Ramos (cell line): ENCODE results near the gene SF1.

Experiments
- in situ Hi-C: fragments of 300-500 bp; cut with MboI; formaldehyde crosslinking; loops from one replicate; pipeline ENCODE4 v1.14.3; 2022; ENCODE audit warnings: low sequenced_read_pairs; ENCODE audit not compliant: unreplicated experiment

Gene SF1

GRCh38 chr11:64801561-64802369 is 23.4 kb upstream of the SF1 start:
- in situ Hi-C loops = no loop called here

DNA sequence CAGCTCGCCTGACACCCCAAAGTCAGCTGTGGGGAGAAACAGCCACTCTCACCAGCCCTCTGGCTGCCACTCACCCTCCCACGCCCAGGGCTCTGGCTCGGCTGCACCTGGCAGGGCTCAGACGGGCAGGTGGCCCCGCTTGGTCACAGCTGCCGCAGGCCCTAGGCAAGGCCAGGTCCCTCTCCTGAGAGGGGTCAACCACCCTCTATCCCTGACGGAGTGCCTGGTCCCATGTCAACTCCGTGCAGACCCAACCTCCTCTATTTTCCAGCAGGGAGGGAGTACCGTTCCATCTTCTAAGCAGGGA is 22.8 kb upstream of the SF1 start:
- in situ Hi-C loops = no loop called here

- in situ Hi-C loops = no loop called here
Observed at GRCh38 chr11:64800303-64801157, 22.2 kb upstream of the SF1 start.

DNA sequence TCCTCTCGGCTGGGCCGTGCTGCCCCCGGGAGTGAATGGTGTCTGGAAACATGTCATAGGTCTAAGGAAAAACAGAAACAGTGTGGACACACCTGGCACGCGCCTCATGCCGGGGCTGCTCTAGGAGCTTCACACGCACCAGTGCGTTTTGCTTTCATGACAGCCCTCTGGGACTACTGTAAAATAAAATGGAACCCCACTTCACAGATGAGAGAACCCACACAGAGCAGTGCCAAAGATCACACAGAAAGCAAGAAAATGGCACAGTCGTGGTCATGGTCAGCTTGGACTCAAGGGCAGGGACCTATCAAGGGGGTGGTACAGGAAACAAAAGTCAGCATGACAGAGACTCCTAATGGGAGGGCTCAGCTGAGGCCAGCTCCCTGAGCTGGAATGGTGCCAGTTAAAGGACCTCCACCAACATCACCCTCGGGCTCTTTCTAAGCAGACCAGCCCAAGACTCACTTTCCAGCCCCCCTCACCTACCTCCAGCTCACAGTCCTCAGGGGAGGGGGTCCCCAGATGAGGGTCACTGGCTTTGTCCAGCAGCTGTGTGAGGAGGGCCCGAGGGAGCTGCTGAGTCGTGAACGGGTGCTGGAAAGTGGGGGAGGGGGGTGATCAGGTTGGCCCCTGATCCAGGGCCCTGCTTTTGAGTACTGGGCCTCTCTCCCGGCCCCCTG is 21.4 kb upstream of the SF1 start:
- in situ Hi-C loops = no loop called here

- in situ Hi-C loops = no loop called here
Observed at GRCh38 chr11:64799256-64799622, 20.9 kb upstream of the SF1 start.

DNA sequence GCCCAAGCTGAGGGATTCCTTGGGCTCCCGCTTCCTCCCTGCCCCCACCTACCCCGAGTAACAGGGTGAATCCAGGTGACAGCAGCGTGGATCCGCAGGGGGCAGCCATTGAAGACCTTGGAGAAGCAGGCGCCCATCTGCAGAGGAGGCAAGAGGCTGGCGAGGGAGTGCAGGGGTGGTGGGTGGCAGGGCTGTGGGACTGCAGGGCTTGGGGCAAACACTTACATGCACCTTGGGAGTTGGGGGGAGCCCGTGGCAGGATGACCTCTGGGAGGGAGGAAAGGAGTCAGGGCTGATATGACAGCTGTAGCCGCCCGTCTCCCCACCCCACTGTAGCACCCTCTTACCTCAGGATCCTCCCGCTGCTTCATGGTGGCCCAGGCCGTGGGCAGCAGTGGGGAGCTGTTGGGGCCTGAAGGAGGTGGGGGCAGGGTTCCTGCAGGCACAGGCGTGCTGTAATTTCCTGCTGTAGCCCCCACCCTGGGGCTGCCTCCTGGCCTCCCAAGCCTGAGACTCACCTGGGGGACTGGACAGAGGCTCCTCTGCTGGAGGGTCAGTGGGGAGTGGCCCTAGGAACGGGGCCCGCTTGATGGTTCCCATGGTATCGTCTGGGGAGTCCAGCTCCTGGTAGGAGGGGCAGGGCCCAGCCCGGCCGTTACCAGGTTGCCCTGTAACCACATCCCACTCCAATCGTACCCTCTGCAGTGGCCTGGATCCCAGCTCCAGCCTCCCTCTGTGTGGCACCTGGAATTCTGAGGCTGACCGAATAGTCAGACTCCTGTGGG is 18.6 kb upstream of the SF1 start:
- in situ Hi-C loops = no loop called here

DNA sequence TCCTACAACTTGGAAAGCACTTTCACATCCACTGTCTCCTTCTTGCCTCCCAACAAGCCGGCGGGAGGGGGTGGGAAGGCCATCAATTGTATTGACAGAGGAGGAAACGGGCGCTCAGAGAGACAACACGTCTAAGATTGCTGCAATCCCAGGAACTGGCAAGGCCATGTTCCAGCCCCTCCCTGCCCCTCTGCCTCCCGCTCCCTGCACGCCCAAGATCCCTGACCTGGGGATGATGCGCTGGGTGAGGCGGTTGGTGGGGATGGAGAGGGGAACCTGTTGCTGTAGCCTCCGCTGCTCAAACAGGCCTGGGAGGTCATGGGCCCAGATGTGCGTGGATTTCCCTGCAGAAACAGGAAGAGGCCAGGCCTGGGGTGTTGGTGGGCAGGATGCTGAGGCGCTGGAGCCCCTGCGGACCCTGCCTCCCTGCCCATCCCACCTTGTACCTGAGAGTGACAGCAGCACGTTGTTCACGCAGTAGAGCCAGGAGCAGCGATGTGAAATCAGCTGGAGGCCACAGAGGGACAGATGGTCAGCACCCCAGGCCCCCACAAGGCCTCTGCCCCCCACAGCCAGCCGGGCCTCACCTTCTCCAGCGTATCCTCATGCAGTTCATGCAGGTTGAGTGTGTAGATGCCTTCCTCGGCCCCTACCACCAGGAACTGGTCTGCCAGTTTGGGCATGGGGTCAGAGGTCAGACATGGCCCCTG is 17.9 kb upstream of the SF1 start:
- in situ Hi-C loops = no loop called here

DNA sequence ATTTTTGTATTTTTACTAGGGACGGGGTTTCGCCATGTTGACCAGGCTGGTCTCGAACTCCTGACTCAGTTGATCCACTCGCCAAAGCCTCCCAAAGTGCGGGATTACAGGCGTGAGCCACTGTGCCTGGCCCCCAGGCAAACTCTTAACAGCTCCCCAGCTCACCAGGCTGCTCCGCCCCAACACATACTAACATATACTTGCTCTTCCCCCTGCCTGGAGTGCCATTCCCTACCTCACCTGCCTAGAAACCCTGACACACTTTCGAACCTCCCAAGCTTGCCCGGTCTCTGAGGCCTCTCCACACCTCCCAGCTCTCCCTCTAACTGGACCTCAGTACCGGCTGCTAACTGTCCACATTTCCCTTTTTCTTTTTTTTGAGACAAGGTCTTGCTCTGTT is 16.2 kb upstream of the SF1 start:
- in situ Hi-C loops = no loop called here

- in situ Hi-C loops = no loop called here
Observed at GRCh38 chr11:64793271-64794160, 15.2 kb upstream of the SF1 start.

DNA sequence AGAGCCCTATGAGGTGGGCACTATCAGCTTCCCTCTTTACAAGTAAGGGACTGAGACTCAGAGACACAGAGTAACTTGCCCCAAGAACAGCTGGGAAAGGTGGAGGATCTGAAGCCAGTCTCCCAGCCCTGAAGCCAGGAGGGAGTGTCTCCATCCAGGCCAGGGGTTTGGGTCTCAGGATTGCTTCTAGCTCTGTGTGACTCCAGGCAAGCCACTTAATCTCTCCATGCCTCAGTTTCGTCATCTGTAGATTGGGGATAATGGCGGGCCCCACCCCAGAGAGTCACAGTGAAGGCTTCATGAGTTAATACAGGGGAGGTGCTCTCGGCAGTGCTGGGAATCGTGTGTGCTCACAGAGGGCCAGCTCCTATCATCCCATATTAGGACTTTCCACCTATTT is 14.1 kb upstream of the SF1 start:
- in situ Hi-C loops = no loop called here

- in situ Hi-C loops = no loop called here
Observed at GRCh38 chr11:64791781-64792291, 13.5 kb upstream of the SF1 start.

DNA sequence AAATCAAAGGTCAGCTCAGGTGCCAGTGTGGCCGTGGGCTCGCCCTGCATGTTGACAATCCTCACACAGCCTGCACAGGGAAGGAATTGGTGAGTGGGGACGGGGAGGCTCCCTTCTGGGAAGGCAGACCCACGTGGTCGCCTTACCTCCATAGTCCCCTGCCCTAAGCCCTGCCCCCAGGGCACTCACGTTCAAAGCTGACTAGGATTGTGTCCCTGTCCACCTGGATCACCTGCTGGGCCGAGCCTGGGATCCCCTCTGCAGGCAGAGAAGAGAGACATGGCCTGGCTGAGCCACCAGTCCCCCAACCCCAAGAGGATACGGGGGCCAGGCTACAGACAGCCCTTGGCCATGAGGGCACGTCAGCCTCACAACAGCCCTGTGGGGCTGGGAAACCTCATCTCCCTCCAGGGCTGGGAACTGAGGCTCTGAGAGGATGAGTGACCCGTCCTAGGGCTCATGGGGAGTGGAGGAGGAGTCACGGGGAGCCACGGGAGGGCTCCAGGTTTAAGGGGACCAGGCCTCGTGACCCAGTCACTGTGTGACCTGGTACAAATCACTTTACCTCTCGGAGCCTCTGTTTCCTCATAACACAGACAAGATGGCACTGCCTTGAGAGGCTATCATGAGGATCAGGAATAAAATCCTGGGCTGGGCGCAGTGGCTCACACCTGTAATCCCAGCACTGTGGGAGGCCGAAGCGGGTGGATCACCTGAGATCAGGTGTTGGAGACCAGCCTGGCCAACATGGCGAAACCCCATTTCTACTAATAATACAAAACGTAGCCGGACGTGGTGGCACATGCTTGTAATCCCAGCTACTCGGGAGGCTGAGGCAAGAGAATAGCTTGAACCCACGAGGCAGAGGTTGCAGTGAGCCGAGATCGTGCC is 12.1 kb upstream of the SF1 start:
- in situ Hi-C loops = no loop called here

- in situ Hi-C loops = no loop called here
Observed at GRCh38 chr11:64789331-64790204, 11.2 kb upstream of the SF1 start.

DNA sequence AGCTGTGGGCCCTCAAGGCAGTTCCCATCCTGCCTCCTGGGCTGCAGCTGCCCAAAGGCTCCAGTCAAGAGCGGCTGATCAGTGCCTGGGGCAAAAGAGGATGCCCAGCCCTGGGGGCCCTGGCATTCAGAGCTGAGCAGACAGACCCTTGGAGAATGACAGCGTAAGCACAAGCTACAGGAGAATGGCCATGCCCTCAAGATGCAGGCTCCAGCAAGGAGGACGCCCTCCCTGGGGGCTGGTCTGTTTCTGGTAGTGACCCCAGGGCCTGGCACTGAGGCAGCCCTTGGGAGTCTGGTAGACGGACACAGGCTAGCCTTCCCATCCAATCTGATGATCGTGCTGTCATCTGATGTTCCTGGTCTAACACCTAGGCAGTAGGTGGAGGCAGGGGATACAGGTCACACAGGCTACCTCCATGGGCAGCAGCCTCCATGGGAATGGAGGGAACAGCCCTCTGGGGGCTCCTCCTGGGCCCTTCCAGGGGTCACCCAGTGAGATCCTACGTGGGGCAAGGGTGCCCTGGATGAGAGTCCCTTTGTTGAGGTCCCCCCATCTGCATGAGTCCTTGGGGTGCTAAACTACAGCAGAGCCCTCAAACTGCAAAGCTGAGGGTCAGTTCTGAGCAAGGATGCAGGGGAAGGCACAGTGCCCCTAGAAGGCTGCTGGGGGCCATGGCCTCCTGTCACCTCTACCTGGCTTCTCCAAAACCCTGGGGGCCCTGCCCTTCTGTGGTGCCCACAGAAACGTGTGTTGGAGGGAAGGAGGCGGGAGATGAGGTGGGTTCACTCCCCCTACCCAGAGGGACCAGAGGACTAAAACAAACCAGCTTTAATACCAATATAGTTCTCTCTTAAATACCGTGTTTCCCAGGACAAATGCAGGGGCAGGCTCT is 10.2 kb upstream of the SF1 start:
- in situ Hi-C loops = no loop called here

DNA sequence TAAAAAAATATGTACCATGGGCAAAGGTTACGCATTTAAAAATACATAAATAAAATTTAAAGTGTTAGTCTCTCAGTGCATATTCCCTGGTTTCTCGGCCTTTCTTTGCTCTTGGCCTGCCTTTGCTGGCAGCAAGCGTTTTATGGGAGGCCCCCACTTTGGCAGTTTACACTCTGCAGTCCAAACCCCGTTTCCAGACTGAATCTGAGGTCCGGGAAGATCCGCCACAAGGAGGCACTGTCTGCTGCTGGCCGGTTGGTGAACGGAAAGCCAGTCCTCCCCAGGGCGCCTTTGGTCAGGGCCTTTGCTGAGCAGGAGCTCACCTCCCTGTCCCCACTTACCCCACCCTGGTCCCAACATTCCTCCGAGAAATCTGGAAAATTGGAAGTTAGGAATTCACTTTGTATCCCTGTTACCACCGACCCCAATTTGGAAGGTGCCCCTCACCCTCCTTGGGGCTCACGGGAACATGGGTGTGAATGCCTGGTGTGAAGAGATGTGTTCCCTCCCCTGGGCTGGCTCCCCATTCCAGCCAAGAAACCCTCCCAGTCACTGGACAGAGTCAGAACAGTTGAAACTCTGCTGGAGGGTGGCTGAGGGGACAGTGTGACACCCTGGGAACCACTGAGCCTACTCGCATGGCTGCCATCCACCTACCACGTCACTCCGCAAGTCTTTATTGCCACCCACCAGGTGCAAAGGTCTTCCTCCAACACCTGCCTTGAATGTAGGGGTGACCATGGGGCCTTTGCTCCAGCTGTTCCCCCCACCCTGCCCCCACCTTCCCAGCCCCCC is 9.4 kb upstream of the SF1 start:
- in situ Hi-C loops = no loop called here
